Measurements from ENCODE around the gene GZMB.
"Not testable (repeated sequence)": the region's sequence is repeated elsewhere in the genome, so short reads cannot be mapped to it uniquely, and the experiment has no call there.

Gene GZMB, protein sequence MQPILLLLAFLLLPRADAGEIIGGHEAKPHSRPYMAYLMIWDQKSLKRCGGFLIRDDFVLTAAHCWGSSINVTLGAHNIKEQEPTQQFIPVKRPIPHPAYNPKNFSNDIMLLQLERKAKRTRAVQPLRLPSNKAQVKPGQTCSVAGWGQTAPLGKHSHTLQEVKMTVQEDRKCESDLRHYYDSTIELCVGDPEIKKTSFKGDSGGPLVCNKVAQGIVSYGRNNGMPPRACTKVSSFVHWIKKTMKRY

DNA sequence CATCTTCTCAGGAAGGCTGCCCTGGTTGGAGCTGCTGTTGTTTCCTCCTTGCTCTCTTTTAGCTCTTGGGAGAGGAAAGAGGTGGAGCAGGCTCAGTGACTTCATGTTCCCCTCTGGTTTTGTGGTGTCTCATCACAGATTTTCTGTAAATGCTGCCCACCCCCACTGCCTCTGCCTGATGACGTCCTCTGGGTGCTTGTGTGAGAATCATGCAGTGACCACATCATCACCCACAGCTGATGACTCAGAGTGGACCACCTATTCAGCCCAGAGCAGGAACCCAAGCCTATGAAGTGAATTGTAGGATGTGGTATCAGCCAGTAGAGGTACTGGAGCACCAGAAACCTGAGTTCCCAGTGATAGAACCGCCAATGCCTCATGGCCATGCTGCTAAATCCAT lies at the start of gene GZMB:
GZMB (minus strand) TSS at position 33 of the 400 bp plus-strand sequence; CDS start at position 3, 30 bp downstream.
- no peak for DNase-seq

DNA sequence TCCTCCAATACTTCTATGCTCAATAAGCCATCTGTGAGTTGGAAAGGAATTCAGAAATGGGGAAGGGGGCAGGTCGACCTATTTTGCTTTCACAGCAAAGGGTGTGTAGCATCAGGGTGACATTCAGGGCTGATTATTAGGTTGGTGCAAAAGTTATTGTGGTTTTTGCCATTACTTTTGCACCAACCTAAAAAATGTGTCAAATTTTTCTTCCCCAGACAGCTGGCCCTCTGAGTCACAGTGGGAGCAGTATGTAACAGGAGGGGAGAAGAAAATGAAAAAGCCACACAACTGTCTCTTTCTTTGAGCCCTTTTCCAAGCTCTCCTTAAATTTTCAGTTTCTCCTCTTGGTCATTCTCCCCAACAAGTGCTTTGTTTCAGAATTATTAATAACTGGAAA lies 47.1 kb upstream of the GZMB start:
- no peak for DNase-seq

DNA sequence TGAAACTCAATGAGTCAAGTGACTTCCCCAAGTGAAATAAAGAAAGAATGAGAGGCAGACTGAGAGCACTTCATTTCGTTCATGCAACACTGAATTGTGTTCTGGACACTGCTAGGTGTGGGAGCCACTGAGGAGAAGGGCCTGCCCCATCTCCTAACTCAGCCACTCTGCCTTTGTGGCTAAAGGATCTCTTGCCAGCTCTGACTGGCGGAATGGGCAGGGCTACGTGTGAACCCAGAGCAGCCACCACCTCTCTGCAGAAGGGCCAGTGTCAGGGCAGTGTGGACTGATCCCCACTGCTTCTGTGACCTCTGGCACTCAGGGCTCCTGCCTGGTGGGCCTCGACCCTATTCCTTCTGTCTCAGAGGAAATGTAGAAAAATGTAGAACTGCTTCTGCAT lies 46.5 kb upstream of the GZMB start:
- DNase-seq: no peak

DNA sequence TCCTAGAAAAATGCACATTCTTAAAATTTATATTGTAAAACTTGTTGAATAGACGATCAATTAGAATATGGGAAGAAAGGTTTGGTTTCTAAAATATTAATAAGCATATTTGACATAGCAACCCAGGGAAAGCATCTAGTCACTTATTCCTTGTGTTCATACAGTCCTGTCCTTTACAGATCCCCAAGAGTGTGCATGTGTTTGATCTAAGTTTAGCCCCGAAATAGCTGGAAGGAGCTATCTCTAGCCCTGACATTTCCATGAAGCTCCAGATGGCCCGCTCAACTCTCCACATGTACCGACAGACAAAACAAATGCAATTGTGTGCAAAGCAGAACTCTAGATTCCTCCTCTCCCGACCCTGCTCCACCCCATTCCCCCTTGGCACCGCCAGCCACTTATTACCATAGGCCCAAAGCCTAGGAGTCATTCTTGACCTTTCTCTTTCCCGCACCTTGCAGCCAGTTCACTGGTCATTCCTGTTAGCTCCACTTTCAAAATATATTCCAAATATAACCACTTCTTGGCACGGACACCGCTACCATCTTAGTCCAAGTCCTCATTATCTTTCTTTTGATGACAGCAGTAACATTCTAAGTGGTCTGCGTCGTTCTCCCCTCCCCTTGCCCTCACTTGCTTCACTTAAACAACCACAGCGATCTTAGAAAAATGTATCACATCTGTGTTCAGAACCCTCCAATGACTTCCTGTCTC lies 45.4 kb upstream of the GZMB start:
- no peak for DNase-seq

DNA sequence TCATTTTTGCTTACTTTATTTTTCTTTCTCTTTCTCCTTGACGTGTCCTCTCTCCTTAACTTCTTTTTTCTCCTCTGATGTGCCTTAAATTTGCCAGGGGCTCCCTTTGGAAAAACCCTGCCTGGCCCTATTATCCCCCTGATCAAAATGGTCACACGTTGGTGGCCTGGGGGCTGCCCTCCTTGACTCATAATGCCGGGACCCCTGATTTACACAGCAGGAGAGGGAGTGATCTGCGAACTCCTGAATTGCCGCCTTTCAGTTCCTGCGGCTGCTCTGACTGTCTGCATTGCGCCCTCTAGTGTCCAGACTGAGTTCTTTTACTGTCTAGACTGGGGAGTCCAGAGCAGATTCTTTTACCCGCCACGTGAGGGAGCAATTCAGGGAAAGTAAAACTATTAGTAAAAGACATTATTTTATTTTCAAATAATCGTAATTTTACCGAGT lies 44.8 kb upstream of the GZMB start:
- peak; percentile 76 for DNase-seq

DNA sequence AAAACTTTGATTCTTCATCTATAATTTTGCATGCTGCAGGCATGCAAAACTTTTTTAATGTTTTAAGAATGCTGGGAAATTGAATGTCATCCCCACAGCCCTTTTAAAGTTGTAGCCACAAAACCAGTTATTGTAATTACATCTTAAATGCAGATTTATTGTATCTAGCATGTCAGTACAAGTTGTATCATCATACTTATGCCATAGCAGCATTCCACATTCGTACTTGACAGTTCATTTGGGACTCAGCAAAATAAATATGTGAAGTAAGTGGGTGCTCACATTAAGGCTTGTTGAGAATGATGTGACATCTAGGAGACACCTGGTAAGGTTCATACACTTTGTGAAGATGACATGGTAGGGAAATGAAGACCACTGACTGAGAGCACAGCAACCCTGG lies 44.0 kb upstream of the GZMB start:
- DNase-seq: no peak

DNA sequence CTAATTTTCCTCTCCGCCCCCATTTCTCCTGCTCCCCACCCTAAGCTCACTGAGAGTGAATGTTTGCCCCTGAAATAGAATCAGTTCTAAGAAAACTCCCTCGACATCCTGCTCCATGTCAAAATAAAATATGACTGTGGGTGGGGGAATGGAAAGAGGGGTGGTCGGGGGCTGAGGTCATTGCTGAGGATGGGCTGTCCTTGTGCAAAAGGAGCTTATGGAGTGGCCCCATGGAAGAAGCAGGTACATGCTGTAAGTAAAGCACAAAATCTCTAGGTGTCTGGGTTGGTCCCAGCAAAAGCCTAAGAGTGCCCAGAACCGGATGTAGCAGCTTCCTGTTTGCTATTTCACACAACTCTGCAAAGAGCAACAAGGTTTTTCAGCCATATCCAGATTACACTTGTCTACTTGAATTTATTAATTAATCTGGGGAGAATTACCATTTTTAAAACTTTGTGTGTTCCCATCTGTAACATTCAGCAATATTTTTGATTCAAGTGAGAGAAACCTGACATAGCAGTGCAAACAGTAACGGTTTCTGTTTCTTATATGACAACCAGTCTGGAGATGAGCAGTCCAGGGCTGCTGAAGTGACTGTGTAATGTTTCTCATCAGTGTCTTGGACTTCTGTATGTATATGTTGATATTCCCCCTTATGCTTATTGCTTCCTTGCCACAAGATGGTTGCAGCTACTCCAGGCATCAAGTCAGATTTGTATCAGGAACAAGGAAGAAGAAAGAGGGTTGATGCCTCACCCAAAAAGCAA lies 40.4 kb upstream of the GZMB start:
- DNase-seq: no peak

DNA sequence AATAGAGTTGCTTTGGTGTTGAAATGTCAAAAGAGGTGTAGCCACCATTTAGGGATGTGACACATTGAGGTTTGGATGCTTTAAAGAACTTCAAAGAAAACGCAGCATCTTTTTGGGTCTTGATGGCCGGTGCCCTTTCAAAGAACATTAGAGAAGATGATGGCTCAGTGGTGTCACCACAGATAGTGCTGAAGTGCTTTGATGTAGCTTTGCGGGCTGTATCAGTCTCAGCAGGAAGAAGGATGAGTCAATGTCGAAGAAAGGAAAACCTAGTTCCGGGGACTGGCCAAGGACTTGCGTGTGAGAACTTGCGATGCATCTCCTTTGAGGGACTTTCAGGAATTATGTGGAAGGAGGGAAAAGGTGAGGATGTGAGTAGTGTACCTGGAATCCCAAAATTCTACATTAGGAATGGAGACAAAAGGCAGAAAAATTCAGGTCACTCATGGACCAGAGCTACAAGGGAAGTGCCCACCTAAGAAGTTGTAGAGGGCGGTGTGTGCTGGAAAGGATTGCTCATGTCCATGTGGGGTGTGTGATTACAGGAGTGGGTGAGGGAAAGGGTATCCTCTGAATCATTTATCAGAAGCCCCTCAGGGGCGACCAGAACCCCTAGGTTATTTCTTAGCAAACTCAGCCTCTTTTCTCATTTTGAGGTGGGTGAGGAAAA lies 39.7 kb upstream of the GZMB start:
- DNase-seq: no peak

DNA sequence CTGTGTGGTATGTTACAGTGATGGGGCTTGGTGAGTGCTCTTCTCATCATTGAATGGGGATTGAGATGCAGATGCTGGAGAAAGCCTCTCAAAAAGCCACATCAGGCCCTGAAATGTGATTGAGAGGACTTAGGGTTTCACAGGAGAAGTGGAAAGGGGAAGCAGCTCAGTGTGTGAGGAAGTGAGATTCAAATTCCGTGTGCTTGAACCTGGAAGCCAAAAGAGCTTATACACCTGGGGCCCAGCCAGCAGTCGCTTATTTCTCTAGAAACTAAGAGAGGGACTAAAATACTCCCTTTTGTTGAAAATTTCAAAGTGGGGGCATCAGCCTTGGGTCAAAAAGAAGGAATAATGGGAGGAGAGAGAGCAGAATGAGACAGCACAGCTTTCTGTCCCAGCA lies 39.1 kb upstream of the GZMB start:
- no peak for DNase-seq

DNA sequence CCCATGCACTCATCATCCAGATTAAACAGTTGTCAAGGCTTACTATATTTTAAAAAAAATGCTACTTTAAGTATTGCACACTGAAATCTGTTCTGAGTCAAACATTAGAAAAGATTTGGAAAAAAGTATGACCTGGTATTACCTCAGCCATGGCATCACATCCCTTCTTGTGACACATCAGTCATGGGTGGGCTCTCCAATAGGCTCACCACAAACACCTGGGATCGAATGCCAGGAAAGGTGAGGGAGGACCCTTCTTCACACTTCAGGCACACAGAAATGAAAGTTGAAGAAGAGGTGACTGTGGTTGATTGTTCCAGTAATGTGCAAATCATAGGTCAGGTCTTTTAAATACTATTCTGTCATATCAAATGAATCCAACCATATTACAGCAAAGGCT lies 36.6 kb upstream of the GZMB start:
- no peak for DNase-seq

DNA sequence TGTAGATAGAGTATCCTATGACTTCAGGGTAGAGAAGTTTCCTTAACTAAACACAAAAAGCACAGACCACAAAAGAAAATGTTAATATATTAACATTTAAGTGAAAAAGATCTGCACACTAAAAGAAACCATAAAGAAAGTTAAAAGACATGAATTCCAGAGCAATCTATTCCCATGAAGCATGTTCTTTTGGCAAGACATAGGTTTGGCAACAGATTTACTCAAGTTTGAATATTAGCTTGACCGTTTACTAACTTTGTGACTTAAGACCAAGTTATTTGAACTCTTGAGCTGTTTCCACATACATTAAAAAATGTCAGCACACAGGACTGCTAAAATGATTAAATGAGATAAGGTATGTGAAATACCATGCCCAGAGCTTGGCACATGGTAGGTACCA lies 35.7 kb upstream of the GZMB start:
- DNase-seq: no peak

DNA sequence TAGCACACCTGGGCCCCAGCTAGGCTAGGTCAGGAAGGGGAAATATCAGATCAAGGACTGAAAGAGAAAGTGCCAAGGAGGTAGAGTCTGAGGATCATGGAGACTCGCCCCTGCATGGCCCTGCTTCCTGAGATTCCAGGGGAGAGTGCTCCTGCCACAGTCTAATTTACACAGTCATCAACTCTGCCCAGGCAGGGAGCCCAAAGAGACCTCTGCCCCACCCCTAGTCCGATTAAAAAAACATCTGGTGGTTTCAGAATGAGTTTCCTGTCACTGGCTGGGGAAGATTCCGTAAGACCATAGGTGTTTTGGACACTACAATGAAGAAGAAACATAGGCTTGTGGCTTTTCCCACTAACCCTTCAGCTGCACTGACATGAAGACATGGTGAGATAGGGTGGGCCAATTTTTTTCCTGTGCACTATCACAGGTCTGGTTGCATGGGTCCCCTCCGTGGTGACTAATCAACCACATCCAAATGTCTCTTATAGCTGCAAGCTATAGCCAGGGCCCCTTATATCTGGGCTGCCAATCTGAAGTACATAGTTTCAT lies 31.5 kb upstream of the GZMB start:
- DNase-seq: no peak

DNA sequence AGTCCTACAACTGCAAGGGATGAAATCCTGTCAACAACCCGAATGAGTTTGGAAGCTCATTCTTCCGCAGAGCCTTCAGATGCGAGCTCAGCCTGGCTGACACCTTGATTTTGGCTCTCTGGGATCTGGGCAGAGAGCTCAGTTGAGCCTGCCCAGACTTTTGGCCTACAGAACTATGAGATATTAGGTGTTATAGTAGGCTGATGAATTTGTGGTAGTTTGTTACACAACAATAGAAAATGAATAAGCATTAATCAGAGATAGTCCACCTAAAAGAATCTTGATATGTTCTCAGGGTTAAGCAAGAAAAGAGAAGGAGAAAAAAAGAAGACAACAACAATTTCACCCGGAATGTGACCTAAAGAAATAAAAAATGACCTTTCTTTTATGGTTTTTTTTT lies 30.4 kb upstream of the GZMB start:
- DNase-seq: no peak

DNA sequence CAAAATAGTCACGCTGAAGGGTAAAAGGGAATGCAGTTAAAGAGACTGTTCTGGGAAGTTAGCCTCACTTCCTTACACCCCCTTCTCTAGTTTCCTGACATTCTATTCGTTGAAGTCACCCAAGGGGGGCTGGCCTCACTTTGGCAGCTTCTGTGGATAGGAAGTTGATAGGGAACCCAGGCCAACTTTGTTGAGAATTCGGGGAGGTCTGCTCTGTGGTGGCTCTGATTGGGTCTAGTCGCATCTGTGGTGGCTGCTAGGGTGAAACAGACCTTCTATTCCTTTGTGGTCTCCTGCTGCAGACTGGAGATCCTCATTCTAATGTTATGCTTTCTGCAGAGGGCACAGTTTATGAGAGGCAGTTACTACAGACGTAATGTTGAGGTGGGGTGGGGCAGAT lies 28.8 kb upstream of the GZMB start:
- DNase-seq: peak; percentile 42

DNA sequence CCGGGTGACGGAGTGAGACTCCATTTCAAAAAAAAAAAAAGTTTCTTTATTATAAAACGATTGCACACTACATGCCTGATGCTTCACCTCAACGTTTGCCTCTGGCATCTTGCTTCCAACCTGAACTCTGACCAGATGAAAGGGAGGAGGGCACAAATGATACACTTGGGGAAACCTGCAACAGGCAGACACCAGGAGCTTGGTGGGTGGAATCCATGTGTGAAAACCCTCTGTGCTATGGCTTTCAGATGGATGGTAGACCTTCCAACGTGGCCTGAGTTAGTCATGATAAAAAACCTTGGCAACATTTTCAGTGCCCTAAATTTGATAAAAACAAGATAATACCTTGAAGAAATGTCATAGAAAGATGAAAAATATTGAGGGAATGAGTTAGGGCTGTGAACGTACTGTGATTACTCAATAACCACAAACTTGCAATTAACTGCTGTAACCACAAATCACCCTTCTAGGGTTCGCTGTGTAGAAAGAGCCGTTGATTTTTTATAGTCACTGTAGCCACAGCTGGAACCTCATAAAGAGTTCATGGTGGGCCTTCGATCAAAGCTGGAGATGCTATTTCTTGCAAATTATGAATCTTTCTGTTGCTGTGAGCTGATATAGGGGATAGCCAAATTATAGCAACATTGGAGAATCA lies 26.1 kb upstream of the GZMB start:
- DNase-seq: no peak

DNA sequence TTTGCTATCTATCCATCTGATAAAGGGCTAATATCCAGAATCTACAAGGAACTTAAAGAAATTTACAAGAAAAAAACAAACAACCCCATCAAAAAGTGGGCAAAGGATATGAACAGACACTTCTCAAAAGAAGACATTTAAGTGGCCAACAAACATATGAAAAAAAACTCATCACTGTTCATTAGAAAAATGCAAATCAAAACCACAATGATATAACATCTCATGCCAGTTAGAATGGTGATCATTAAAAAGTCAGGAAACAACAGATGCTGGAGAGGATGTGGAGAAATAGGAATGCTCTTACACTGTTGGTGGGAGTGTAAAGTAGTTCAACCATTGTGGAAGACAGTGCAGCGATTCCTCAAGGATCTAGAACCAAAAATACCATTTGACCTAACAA lies 14.4 kb upstream of the GZMB start:
- DNase-seq: not testable (repeated sequence)

DNA sequence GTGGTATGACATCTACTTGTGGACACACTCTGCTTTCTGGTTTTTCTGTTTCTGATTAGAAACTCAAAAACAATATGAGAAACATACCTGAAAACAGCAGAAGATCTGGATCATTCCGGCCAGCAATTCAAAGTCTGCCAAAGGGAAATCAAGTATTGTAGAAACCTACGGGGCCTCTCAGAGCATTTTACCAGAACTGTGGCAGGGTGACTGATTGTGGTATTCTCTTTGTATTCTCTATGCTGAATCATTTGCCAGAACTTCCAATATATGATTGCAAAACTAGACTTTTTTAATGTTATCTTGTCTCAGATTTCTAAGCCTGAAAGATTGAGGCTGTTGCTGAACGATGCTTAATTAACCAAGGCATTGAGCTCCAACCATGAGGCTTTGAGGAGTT lies 5.9 kb upstream of the GZMB start:
- no peak for DNase-seq

DNA sequence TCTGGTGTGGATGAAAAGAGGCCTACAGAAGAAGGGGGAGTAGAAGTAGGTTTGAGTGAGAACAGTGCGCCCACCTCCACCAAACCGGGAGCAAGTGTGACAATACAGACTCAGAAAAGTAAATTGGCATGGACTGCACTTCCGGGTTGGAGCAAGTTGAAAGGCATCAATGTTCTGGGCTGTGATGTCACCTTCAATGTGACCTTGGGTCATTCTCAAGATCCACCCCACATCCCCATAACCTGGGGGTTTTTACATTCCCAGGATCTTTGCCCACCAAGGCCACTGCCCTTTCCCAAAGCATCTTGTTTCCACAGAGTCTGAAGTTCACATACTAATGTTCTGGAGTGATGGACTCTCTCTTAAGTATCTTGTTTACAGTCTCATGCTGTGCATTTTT lies 5.3 kb upstream of the GZMB start:
- no peak for DNase-seq

DNA sequence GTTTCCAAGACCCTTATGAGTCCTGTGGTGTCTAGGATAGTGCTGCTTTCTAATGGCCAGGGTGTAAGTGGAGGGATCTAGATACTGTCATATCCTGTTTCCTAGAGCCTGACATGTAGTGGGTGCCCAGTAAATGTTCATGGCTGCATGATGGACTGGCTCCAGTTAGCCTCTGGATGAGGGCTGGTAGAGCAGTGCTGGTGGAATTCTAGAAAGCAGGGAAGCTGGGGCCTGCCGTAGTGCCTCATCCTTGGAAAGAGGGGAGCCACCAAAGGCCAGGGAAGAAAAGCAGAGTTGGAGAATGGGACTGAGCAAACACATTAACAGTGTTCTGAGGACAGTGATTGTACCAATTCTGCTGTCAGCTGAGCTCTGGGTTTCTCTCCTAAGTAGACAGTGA lies 637 bp downstream of the GZMB start:
- no peak for DNase-seq

DNA sequence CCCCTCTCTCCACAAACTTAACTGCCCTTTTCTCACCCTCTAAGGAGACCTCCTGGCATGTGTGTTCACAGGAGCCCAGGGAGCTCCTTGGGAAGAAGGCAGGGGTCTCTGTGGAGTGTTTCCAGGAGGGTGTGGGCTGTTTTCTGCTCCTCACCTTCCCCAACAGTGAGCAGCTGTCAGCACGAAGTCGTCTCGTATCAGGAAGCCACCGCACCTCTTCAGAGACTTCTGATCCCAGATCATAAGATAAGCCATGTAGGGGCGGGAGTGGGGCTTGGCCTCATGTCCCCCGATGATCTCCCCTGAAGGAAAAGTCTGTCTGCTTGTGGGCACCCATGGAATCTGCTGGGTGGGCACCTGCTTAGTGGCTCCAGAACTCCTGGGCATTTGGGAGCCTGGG lies 1.2 kb downstream of the GZMB start:
- no peak for DNase-seq

DNA sequence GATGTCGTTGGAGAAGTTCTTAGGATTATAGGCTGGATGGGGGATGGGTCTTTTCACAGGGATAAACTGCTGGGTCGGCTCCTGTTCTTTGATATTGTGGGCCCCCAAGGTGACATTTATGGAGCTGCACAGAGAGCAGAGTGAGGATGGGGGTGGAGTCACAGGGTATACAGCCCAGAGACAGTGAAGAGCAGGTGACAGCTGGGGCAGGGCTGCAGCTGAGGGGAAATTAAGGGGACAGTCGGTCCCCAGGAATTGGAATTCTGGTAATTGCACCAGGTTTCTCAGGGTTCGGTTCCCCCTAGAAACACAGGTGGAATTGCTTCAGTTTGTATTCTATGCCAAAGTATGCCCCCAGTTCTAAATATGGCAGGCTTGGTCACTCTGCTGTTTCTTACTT lies 1.7 kb downstream of the GZMB start:
- DNase-seq: no peak

DNA sequence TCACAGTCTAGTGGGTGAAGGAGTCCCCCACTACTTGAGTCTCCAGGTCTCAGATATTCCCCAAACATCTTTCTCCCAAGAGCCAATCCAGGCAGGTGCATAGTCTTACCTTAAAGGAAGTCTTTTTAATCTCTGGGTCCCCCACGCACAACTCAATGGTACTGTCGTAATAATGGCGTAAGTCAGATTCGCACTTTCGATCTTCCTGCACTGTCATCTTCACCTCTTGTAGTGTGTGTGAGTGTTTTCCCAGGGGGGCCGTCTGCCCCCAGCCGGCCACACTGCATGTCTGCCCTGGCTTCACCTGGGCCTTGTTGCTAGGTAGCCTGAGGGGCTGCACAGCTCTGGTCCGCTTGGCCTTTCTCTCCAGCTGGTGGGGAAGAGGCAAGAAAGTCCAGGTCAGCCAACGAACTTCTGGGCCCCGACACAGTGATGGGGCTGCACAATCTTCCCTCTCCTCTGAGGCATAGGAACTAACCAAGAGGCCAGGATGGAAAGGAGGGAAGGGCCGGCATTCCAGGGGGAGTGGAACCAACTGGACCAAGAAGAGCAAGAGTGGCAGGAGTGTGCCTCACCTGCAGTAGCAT lies 2.1 kb downstream of the GZMB start:
- no peak for DNase-seq
